GM18907 (cell line): Measurements from ENCODE around the gene IL20RB.
A peak's percentile ranks its signal among the peaks of the same experiment; 100 is the strongest.

ENCODE experiments used
- ATAC-seq: cut with Tn5 transposase; IDR thresholded peaks from one replicate; pipeline ENCODE4 v1.9.1; 2021; ENCODE audit warnings: mild to moderate bottlenecking, moderate library complexity; ENCODE audit not compliant: unreplicated experiment

IL20RB gene

GRCh38 chr3:137026701-137027100, 68.9 kb downstream of the IL20RB start:
- ATAC-seq, result no peak

GRCh38 chr3:137032465-137033120, 74.8 kb downstream of the IL20RB start:
- ATAC-seq, result peak; percentile 88

- no peak for ATAC-seq
Observed at GRCh38 chr3:137035631-137036030, 77.8 kb downstream of the IL20RB start.

GRCh38 chr3:137039570-137039969, 81.8 kb downstream of the IL20RB start:
- no peak for ATAC-seq

- ATAC-seq, result no peak
Observed at GRCh38 chr3:137041251-137041650, 83.5 kb downstream of the IL20RB start.

- no peak for ATAC-seq
Observed at GRCh38 chr3:137041686-137042085, 83.9 kb downstream of the IL20RB start.

- ATAC-seq, result no peak
Observed at GRCh38 chr3:137046747-137047146, 89.0 kb downstream of the IL20RB start.

GRCh38 chr3:137047240-137047639, 89.5 kb downstream of the IL20RB start:
- no peak for ATAC-seq

GRCh38 chr3:137050281-137050680, 92.5 kb downstream of the IL20RB start:
- ATAC-seq, result no peak

- no peak for ATAC-seq
Observed at GRCh38 chr3:137052298-137052697, 94.5 kb downstream of the IL20RB start.
